GM18907 (cell line): ENCODE measurements around the gene AADACL3.
"Not testable (repeated sequence)": the region's sequence is repeated elsewhere in the genome, so short reads cannot be mapped to it uniquely, and the experiment has no call there.

Experiments
- ATAC-seq: cut with Tn5 transposase; IDR thresholded peaks from one replicate; pipeline ENCODE4 v1.9.1; 2021; ENCODE audit warnings: mild to moderate bottlenecking, moderate library complexity; ENCODE audit not compliant: unreplicated experiment

AADACL3 gene

DNA sequence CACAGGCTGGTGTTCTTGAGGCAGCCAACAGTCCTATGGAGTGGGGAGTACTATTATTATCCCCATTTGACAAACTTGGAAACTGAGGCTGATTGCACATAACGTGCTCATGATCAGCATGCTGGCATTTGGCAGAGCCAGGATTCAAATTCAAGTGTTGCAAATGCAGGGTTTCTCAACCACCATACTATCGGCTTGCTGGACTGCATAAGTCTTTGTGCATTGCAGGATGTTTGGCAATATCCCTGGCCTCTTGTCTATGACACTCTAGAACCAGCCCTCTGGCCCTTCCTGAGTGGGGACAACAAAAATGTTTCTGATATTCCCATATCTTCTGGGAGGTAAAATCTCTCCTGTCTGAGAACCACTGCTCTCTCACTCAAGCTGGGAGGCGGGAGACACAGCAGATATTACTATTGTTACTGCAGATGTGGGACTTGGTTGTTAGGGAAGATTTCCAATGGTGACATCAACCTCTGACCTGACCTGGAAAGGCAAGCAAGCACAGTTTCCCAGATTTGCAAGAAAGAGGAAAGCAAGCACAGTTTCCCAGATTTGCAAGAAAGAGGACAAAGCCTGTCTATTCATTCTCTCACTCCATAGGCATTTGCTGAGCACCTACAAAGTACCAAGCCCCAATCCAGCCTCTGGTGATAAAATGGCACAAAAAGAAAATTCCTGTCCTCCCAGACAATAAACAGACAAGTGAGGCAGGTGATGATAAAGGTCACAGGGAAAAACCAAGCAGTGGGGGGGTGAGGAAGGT lies 1.0 kb upstream of the AADACL3 start:
- no peak for ATAC-seq

DNA sequence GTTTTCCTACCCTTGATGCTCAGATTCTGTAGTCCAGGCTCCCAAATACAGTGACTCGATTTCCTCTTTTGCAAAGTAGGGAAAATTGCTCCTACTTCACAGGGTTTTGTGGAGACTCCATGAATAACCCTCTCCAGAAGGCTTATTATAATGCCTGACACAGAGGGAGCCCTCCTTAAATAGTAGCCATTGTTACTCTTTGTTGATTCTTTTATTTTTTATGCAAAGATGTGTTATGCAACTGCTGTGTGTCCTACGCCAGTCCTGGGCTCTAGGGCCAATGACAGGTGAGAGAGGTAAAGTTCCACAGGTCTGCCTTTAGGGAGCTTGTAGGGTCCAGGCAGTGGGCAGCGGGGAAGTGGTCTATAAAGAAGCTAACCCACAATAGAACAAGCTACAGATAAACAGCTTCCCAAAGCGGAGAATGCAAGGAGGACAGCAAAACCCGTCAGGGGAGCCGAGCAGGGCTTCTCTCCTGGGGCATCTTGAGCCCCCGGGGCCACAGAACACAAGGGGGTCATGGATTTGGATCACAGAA lies 1.5 kb downstream of the AADACL3 start:
- no peak for ATAC-seq

DNA sequence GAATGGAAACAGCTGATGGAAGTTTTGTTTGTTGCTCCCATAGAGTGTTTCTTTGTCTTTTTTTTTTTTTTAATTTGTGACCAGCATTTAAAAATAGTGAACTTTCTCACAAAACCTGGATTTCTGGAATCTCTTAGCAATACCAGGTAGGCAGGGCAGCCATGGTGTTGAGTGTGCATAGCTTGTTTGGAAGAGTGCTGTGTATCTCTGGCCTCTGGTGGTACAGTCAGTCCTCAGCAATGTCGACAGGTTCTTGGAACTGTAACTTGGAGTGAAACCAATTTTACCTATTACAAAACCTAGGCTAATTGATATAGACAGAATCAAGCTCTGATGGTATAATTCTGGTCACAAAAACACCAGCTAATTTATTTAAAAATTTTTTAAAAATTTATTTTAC lies 6.7 kb downstream of the AADACL3 start:
- no peak for ATAC-seq

DNA sequence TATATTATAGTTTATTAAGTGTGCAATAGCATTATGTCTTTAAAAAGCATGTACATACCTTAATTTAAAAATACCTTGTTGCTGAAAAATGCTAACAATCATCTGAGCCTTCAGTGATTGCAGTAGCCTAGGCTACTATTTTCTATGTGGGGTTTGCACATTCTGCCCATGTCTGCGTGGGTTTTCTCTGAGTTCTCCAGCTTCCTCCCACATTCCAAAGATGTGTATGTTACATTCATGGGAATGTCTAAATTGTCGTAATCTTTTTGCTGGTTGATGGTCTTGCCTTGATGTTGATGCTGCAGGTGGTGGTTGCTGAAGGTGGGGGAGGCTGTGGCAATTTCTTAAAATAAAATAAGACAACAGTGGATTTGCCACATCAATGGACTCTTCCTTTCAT lies 12.5 kb downstream of the AADACL3 start:
- no peak for ATAC-seq

DNA sequence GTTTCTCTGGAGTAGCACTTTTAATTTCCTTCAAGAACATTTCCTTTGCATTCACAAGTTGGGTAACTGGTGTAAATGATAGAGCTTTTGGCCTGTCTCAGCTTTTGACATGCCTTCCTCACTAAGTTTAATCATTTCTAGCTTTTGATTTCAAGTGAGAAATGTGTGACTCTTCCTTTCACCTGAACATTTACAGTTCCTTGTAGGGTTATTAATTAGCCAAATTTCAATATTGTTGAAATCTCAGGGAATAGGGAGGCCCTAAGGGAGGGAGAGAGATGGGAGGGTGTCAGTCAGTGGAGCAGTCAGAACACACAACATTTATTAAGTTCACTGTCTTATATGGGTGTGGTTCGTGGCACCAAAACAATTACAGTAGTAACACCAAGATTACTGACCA lies 14.2 kb downstream of the AADACL3 start:
- ATAC-seq = no peak

DNA sequence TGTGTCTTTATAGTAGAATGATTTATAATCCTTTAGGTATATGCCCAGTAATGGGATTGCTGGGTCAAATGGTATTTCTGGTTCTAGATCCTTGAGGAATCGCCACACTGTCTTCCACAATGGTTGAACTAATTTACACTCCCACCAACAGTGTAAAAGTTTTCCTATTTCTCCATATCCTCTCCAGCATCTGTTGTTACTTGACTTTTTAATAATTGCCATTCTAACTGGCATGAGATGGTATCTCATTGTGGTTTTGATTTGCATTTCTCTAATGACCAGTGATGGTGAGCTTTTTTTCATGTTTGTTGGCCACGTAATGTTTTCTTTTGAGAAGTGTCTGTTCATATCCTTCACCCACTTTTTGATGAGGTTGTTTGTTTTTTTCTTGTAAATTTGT lies 15.2 kb downstream of the AADACL3 start:
- ATAC-seq = not testable (repeated sequence)

DNA sequence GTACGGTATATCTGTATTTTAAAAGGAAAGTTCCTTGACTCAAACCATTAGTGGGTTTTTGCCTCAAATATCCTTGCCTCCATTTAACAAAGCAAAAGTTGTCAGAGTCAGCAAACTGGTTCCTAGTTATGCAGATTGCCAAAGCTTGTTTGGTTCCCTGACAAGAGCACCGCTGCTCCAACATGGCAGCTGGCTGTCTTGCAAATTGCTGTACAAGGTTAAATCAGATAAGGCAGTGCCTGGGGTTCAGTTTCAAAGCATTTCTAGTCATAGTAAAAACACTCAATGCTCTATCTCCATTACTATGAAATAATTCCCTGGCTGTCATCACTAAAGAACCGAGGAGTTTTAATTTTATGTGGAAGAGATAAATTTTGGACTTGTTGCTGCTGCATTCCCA lies 18.7 kb downstream of the AADACL3 start:
- no peak for ATAC-seq

DNA sequence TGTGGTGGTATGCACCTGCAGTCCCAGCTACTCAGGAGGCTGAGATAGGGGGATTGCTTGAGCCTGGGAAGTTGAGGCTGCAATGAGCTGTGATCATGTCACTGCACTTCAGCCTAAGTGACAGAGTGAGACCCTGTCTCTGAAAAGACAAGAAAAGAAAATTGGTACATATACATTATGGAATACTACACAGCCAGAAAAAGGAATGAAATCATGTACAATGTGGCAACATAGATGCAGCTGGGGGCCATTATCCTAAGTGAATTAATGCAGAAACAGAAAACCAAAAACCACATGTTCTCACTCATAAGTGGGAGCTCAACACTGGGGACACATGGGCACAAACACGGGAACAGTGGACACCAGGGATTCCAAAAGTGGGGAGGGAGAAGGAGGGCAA lies 23.0 kb downstream of the AADACL3 start:
- ATAC-seq = no peak

DNA sequence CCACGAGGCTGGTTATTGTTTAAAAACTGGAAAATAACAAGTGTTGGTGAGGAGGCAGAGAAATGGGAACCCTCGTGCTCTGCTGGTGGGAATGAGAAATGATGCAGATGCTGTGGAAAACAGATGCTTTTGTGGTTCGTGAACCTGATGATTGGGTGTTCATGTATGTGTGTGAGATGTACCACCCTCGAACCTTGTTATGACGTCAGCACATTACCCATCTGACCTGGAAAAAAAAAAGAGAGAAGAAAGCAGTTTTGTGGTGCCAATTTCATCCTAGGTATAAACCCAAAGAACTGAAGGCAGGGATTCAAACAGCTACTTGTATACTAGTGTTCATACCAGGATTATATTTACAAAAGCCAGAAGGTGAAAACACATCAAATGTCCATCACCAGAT lies 23.7 kb downstream of the AADACL3 start:
- no peak for ATAC-seq

DNA sequence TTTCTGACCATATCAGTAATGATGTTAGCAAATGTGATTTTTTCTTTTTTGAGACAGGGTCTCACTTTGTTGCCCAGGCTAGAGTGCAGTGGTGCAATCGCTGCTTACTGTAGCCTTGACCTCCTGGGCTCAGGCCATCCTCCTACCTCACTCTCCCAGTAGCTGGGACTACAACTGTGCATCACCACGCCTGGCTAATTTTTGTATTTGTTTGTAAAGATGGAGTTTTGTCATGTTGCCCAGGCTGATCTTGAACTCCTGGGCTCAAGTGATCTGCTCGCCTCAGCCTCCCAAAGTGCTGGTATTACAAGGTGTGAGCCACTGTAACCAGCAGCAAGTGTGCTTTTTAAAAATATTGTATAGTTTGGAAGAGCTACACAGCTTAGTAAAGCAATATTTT lies 26.0 kb downstream of the AADACL3 start:
- no peak for ATAC-seq

DNA sequence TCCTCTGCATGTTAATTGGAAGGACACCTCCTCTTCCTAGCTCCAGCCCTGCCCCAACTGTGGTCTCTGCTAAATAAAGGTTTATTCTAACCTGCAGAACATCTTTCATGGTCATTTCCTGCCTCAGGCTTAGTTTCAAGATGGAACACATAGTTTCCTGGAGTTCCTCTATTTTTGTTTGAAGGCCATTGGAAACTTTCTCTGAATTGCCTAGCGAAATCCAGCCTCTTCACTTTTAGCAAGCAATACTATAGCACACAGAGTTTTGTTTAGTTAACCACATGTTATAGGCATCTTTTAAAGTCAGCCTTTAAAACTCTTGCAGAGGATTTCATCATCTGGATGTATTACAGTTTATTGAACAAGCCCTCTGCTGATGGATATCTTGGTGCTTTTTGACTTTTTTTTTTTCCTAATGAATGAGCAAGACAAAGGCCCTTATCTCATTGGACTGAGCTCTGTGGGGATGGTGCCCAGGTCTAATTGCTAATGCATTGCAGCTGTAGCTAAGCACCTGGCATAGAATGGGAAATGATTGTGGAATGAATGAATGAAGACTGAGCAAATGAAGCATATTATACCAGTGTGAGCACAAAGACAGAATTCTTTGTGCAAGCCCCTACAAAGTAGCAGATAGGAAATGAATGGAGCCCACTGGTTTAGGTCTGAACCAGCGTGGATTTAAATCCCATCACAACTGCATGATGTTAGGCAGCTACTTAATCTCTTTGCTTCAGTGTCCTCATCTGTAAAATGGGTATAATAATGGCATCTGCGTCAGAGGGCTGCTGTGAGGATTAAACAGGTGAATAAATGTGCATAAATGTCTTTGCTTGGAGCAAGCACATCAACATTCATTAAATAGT lies 29.4 kb downstream of the AADACL3 start:
- no peak for ATAC-seq

DNA sequence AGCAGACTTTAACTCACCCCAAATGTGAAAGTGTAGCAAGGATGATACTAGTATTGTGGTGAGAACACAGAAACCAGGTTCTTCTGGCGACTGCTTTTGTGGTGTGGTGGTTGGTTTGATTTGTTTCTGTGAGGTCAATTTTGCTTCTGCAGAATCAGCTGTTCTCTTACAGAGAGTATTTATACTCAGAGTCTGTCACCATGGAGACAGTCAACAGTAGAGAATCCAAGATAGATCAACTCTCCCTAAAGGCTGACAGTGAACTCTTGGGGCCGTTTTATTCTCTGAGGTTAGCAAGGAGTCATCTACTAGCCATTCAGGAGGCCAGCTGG lies 30.0 kb downstream of the AADACL3 start, which contains the start of gene CFAP107:
Gene CFAP107, plus strand, starts transcription at position 209 of the 332 bp plus-strand sequence. CDS start 231 bp downstream, outside the sequence.
- ATAC-seq = no peak

DNA sequence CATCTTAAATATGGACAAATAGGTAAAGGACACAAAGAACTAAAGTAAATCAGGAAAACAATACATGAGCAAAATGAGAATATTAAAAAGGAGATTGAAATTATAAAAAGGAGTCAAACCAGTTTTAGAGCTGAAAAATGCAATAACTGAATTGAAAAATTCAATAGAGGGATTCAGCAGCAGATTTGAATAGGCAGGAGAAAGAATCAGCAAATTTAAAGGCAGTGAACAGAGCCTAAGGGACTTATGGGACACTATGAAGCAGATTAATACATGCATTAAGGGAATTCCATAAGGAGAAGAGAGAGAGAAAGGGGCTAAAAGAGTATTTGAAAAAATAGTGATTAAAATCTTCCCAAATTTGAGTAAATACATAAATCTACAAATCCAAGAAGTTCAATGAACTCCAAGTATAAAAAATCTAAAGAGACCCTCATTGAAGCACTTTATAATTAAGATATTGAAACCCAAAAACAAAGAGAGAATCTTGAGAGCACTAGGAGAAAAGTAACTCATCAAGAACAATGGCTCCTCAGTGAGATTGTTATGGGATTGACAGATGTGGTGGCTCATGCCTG lies 33.0 kb downstream of the AADACL3 start:
- no peak for ATAC-seq

DNA sequence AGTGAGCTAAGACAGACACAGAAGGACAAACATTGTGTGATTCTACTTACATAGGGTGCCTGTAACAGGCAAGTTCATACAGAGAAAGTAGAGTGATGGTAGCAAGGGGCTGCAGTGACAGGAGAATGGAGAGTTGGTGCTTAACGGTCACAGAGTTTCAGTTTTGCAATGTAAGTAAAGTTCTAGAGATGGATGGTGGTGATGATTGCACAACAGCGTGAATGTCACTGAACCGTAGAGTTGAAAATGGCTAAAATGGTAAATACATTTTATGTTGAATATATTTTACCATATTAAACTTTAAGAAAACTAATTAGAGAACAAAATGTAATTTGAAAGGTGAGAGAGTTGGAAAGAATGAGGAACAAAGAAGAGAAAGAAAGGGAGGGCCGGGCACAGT lies 38.8 kb downstream of the AADACL3 start:
- ATAC-seq = no peak

DNA sequence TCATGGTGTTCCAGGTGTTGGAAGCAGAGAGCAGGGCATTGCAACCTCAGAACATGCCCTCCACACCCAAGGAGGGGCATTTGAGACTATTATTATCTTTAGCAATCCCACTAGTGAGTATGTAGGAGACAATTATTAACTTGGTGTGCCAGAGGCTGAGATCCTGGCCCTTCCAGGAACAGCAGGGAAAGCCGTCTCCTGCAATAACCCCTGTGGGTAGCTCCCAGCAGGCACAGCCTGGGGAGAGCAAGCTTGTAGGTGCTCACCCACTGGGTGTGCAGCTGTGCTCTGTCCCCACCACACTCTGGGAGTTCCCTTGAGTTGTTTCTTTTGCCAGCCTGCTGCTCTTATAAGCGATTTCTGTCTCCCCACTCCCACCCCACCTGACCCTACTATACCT lies 40.4 kb downstream of the AADACL3 start:
- ATAC-seq = no peak

DNA sequence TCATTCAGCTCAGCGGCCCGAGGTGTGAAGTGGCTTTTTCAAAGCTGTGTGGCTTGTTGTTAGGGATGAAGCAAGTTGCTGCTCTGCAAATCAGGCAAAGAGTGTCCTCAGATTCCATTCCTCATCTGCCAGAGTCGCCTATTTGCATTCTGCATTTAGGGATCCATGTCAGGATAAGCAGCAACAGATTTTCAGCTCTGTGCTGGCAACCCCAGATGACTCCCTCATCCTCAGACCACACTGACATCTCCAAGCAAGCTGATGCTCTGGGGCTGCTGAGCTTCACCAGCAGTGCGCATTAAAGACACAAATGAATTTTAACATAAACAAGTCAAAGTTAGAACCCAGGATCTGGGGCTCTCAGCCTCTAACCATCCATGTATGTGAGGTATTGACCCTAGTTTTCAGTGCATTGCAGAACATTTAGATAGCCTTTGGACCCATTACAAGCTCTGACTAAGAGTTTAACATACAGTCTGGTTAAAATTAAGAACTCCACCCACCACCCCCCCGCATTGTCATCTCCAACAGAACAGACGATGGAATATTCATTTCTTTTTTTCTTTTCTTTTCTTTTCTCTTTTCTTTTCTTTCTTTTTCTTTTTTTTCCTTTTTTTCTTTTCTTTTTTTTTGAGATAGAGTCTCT lies 41.0 kb downstream of the AADACL3 start:
- ATAC-seq = no peak

DNA sequence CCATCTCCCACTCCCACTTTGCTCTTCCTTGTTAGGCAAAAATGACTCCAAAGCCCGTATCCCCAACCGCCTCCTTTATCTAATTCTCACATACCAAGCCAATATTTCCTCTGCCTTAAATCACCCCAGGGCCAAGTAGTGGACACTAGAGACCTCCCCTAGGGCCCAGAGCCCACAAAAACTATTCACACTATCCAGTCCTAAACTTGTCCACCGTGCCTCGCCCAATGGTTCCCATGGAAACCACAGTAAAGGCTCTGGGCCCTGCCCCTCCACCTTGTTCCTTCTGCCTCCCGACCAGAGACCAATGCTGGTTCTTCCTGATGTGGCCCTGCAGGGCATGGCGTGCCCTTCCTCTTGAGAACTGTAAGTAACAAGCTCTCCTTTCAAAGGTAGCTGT lies 41.9 kb downstream of the AADACL3 start:
- ATAC-seq = no peak

DNA sequence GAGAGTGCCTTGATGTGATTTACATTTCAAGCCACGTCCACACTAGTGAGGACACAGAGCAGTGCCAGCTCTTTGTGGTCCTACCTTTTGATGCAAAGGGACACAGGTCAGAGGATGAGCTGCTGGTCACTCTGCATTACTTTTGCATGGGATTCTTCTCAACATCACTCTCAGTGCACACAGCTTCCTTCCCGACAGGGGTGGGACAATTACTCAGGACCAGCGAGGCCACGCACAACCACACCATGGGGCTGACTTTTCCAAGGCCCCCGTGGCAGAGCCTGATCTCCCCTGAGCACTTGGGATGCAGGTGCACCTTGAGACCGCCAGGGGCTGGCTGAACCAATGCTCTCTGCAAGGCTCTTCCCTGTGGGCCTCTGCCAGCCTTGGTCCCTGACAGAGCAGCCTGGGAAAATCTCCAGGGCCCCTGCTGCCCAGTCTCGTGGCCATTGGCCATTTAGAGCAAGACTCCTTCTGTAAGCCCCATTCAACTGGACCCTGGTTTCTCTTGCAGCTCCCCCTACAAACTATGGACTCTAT lies 44.4 kb downstream of the AADACL3 start:
- no peak for ATAC-seq

DNA sequence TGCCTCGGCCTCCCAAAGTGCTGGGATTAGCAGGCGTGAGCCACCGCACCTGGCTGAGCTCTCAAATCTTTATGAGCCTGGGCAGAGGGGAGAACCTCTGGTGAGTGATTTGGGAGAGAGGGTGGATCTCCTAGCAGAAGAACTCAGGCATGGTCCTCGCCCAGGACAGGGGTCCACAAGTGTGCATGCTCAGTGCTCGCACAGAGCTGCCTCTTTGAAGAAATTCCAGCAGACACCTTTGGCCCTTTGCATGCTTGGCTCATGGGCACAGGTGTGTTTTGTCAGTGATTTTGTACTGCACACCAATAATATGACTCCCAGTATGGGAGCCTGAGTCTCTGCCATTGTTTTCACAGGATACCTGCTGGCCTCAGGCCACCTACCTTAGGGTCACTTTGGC lies 45.9 kb downstream of the AADACL3 start:
- no peak for ATAC-seq

DNA sequence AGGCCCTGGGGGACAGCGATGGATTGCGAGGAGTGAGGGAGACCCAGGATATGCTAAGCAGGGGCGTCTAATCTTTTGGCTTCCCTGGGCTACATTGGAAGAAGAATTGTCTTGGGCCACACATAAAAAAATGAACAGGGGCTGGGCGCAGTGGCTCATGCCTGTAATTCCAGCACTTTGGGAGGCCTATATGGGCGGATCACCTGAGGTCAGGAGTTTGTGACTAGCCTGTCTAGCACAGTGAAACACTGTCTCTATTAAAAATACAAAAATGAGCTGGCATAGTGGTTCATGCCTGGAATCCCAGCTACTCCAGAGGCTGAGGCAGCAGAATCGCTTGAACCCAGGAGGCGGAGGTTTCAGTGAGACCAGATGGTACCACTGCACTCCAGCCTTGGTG lies 46.9 kb downstream of the AADACL3 start:
- ATAC-seq = no peak

DNA sequence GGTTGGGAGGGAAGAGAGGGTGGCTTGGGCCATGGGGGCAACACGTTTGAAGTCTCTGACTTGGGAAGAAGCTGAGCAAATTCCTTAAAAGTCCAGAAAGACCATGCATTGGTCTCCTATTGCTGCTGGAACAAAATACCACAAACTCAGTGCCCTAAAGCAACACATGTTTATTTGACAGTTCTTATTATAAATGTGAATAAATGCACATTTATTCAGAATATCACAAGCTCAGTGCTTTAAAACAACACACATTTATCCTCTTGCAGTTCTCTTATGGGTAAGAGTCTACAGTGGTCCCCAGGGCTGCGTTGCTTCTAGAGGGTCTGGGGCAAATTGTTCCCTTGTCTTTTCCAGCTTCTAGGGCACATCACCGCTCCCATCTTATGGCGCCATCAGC lies 47.6 kb downstream of the AADACL3 start:
- ATAC-seq = no peak
